Panc1 (cell line): Measurements from ENCODE around the gene NCOA3.

Experiments used
- POLR2AphosphoS5 ChIP-seq: IDR thresholded peaks from 2 replicates; pipeline ENCODE4 v1.6.1; 2012; ENCODE audit warnings: mild to moderate bottlenecking, low read depth, low read length, moderate library complexity
- TF ChIP-seq, protein P1 (sequence below), 2 experiments: IDR thresholded peaks; 2 replicates each; pipeline ENCODE4 v1.6.1; 2011 to 2012; ENCODE audit warnings: low read depth in 2 of 2, control low read depth in 1 of 2, low read length in 1 of 2, mild to moderate bottlenecking in 1 of 2, moderate library complexity in 1 of 2; ENCODE audit not compliant: insufficient read depth in 1 of 2
- TF ChIP-seq, protein P2 (sequence below): fragments of 450-650 bp; IDR thresholded peaks from 2 replicates; pipeline ENCODE4 v1.5.1; 2017; ENCODE audit warnings: mild to moderate bottlenecking

DNA sequence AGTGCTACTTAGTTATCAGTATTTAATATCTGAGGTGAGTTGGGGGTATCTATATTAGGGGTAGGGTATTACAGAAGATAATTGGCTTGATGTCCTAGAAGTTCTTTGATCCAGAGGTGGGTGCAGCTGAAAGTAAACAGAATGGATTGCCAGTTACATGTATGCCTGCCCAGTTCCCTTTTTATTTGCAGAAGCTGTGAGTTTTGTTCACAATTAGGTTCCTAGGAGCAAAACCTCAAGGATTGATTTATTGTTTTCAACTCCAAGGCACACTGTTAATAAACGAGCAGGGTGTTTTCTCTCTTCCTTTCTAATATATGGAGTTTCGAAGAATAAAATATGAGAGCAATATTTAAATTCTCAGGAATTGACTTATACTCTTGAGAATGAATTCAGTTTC is 154.6 kb downstream of the NCOA3 start:
- TF ChIP-seq, protein P1, sequence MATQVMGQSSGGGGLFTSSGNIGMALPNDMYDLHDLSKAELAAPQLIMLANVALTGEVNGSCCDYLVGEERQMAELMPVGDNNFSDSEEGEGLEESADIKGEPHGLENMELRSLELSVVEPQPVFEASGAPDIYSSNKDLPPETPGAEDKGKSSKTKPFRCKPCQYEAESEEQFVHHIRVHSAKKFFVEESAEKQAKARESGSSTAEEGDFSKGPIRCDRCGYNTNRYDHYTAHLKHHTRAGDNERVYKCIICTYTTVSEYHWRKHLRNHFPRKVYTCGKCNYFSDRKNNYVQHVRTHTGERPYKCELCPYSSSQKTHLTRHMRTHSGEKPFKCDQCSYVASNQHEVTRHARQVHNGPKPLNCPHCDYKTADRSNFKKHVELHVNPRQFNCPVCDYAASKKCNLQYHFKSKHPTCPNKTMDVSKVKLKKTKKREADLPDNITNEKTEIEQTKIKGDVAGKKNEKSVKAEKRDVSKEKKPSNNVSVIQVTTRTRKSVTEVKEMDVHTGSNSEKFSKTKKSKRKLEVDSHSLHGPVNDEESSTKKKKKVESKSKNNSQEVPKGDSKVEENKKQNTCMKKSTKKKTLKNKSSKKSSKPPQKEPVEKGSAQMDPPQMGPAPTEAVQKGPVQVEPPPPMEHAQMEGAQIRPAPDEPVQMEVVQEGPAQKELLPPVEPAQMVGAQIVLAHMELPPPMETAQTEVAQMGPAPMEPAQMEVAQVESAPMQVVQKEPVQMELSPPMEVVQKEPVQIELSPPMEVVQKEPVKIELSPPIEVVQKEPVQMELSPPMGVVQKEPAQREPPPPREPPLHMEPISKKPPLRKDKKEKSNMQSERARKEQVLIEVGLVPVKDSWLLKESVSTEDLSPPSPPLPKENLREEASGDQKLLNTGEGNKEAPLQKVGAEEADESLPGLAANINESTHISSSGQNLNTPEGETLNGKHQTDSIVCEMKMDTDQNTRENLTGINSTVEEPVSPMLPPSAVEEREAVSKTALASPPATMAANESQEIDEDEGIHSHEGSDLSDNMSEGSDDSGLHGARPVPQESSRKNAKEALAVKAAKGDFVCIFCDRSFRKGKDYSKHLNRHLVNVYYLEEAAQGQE (IDR thresholded peaks at IDR 0.05; ENCODE audit: insufficient read depth in 1 of 2, low read depth in 2 of 2, low read length in 1 of 2): no peak
- TF ChIP-seq, protein P2, sequence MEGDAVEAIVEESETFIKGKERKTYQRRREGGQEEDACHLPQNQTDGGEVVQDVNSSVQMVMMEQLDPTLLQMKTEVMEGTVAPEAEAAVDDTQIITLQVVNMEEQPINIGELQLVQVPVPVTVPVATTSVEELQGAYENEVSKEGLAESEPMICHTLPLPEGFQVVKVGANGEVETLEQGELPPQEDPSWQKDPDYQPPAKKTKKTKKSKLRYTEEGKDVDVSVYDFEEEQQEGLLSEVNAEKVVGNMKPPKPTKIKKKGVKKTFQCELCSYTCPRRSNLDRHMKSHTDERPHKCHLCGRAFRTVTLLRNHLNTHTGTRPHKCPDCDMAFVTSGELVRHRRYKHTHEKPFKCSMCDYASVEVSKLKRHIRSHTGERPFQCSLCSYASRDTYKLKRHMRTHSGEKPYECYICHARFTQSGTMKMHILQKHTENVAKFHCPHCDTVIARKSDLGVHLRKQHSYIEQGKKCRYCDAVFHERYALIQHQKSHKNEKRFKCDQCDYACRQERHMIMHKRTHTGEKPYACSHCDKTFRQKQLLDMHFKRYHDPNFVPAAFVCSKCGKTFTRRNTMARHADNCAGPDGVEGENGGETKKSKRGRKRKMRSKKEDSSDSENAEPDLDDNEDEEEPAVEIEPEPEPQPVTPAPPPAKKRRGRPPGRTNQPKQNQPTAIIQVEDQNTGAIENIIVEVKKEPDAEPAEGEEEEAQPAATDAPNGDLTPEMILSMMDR: no peak
- TF ChIP-seq POLR2AphosphoS5: no peak
